H1 (cell line): ENCODE data around the gene PPP1R7. TPM values are rescaled to one million over a fixed set of nuclear protein-coding genes. Genes with fewer than 3 reads are reported as not detected.

Source experiments
- CTCF ChIA-PET: fragments of 300-600 bp; sonication (Branson Sonifier 250); formaldehyde crosslinking; loops from one replicate; lab custom pipeline; 2021; ENCODE audit not compliant: partially characterized antibody; lab: Charles Lee
- POLR2A ChIA-PET: fragments of 300-600 bp; sonication (Branson Sonifier 250); formaldehyde crosslinking; loops from one replicate; lab custom pipeline; 2021; ENCODE audit warnings: inconsistent platforms; ENCODE audit not compliant: partially characterized antibody; lab: Charles Lee
- DNase-seq, 2 experiments: peaks; one replicate each; pipeline versions ENCODE4 v3.0.0 to v3.0.0-alpha.2; 2010 to 2022; ENCODE audit warnings: low spot score in 2 of 2, low read depth in 1 of 2, mixed read lengths in 1 of 2
- FAIRE-seq: peaks from 2 replicates; lab custom pipeline; 2011; peaks lifted over from hg19 to GRCh38; lab: Jason Lieb, UNC
- H2AFZ ChIP-seq: 2 replicates; pipeline ENCODE4 v1.8.1; 2012; ENCODE audit warnings: low read length, inconsistent platforms
- H2AK5ac ChIP-seq: 2 replicates; pipeline ENCODE4 v1.6.1; 2013; ENCODE audit warnings: low read depth, low read length
- H2BK120ac ChIP-seq: replicated peaks from 2 replicates; pipeline ENCODE3; 2013; ENCODE audit warnings: low read depth, low read length, inconsistent platforms
- H2BK12ac ChIP-seq: 2 replicates; pipeline ENCODE4 v1.6.1; 2013; ENCODE audit warnings: low read depth, low read length
- H2BK15ac ChIP-seq: 2 replicates; pipeline ENCODE4 v1.6.1; 2013; ENCODE audit warnings: low read length
- H2BK20ac ChIP-seq: 2 replicates; pipeline ENCODE4 v1.6.1; 2013; ENCODE audit warnings: low read length
- H2BK5ac ChIP-seq: 2 replicates; pipeline ENCODE4 v1.6.1; 2013; ENCODE audit warnings: low read depth, low read length
- H3K14ac ChIP-seq: 2 replicates; pipeline ENCODE4 v1.6.1; 2013; ENCODE audit warnings: inconsistent platforms; ENCODE audit not compliant: insufficient read length
- H3K18ac ChIP-seq: 2 replicates; pipeline ENCODE4 v1.6.1; 2013; ENCODE audit warnings: low read length; ENCODE audit errors: extremely low read depth
- H3K23ac ChIP-seq: 2 replicates; pipeline ENCODE4 v1.6.1; 2013; ENCODE audit warnings: inconsistent platforms; ENCODE audit not compliant: insufficient read length
- H3K23me2 ChIP-seq: 2 replicates; pipeline ENCODE4 v1.6.1; 2013; ENCODE audit warnings: low read depth, low read length
- H3K27ac ChIP-seq: 2 replicates; pipeline ENCODE4 v1.6.1; 2011; ENCODE audit warnings: low read depth, low read length, inconsistent platforms
- H3K27me3 ChIP-seq, 4 experiments: replicated peaks in 1 of 4; 1 replicate in 1 of 4; 2 replicates in 3 of 4; pipeline versions ENCODE4 v1.6.1 to v1.8.1; 2011 to 2013; ENCODE audit warnings: low read length in 3 of 4, mild to moderate bottlenecking in 3 of 4, inconsistent platforms in 2 of 4, mixed read lengths in 2 of 4, moderate library complexity in 1 of 4; ENCODE audit not compliant: control insufficient read depth in 3 of 4, insufficient read depth in 3 of 4; ENCODE audit errors: extremely low read depth in 1 of 4
- H3K36me3 ChIP-seq, 4 experiments: 2 replicates each; pipeline versions ENCODE4 v1.6.1 to v1.8.1; 2011 to 2013; ENCODE audit warnings: mild to moderate bottlenecking in 4 of 4, low read length in 3 of 4, moderate library complexity in 2 of 4, control low read depth in 1 of 4, inconsistent platforms in 1 of 4; ENCODE audit not compliant: insufficient read depth in 4 of 4, control insufficient read depth in 2 of 4
- H3K4ac ChIP-seq: replicated peaks from 2 replicates; pipeline ENCODE3; 2013; ENCODE audit warnings: low read length, low read depth, mixed read lengths, inconsistent platforms; ENCODE audit not compliant: insufficient read length
- H3K4me1 ChIP-seq, 4 experiments: replicated peaks in 1 of 4; 1 replicate in 1 of 4; 2 replicates in 3 of 4; pipeline versions ENCODE4 v1.6.1 to v1.8.1; 2011 to 2013; ENCODE audit warnings: low read length in 3 of 4, inconsistent platforms in 2 of 4, mixed read lengths in 1 of 4; ENCODE audit not compliant: insufficient read depth in 4 of 4, control insufficient read depth in 3 of 4
- H3K4me2 ChIP-seq, 2 experiments: 2 replicates each; pipeline versions ENCODE4 v1.6.1 to v1.8.1; 2011 to 2013; ENCODE audit warnings: low read depth in 2 of 2, low read length in 2 of 2, control low read depth in 1 of 2, inconsistent platforms in 1 of 2, mild to moderate bottlenecking in 1 of 2; ENCODE audit not compliant: insufficient read depth in 1 of 2
- H3K4me3 ChIP-seq, 4 experiments: fragments of 200-600, 300-600 bp in 1 of 4; sonication (generic), shearing (Covaris generic), sonication (Bioruptor Twin) in 1 of 4; 2 replicates each; pipeline versions ENCODE4 v1.5.1 to v1.8.1; 2011 to 2016; ENCODE audit warnings: low read length in 4 of 4, low read depth in 3 of 4, control low read depth in 2 of 4, inconsistent platforms in 2 of 4, mild to moderate bottlenecking in 2 of 4, mixed read lengths in 1 of 4, moderate library complexity in 1 of 4; ENCODE audit not compliant: insufficient read depth in 2 of 4; ENCODE audit errors: extremely low read depth in 1 of 4
- H3K56ac ChIP-seq: replicated peaks from 2 replicates; pipeline ENCODE3; 2013; ENCODE audit warnings: low read depth, mild to moderate bottlenecking, mixed read lengths, low read length, inconsistent platforms; ENCODE audit not compliant: insufficient read length
- H3K79me1 ChIP-seq: 2 replicates; pipeline ENCODE4 v1.6.1; 2013; ENCODE audit warnings: low read depth, low read length, control low read depth
- H3K79me2 ChIP-seq, 2 experiments: 2 replicates each; pipeline versions ENCODE4 v1.6.1 to v1.8.1; 2012 to 2013; ENCODE audit warnings: low read length in 2 of 2, mild to moderate bottlenecking in 2 of 2, inconsistent platforms in 1 of 2; ENCODE audit not compliant: insufficient read depth in 2 of 2, control insufficient read depth in 1 of 2
- H3K9ac ChIP-seq, 4 experiments: replicated peaks in 1 of 4; 1 replicate in 1 of 4; 2 replicates in 3 of 4; pipeline versions ENCODE4 v1.6.1 to v1.8.1; 2011 to 2013; ENCODE audit warnings: low read depth in 3 of 4, low read length in 3 of 4, control low read depth in 2 of 4, mild to moderate bottlenecking in 2 of 4, moderate library complexity in 2 of 4, inconsistent platforms in 1 of 4; ENCODE audit errors: extremely low read depth in 1 of 4
- H3K9me3 ChIP-seq, 2 experiments: 2 replicates each; pipeline versions ENCODE4 v1.6.1 to v1.8.1; 2012 to 2013; ENCODE audit warnings: mild to moderate bottlenecking in 2 of 2, moderate library complexity in 2 of 2, control low read depth in 1 of 2, inconsistent platforms in 1 of 2, low read depth in 1 of 2, low read length in 1 of 2, mixed read lengths in 1 of 2; ENCODE audit not compliant: insufficient read depth in 2 of 2
- H4K20me1 ChIP-seq, 2 experiments: replicated peaks in 1 of 2; 2 replicates each; pipeline versions ENCODE3 to v1.8.1; 2011 to 2013; ENCODE audit warnings: inconsistent platforms in 2 of 2, low read length in 2 of 2, mild to moderate bottlenecking in 1 of 2; ENCODE audit not compliant: insufficient read depth in 2 of 2, control insufficient read depth in 1 of 2
- H4K5ac ChIP-seq: 2 replicates; pipeline ENCODE4 v1.6.1; 2013; ENCODE audit warnings: low read length, low read depth, mixed read lengths, inconsistent platforms; ENCODE audit not compliant: insufficient read length
- H4K8ac ChIP-seq: 2 replicates; pipeline ENCODE4 v1.8.0; 2013; ENCODE audit warnings: mild to moderate bottlenecking, moderate library complexity, low read length, inconsistent platforms; ENCODE audit not compliant: insufficient read depth; ENCODE audit errors: extremely low read depth
- H4K91ac ChIP-seq: replicated peaks from 2 replicates; pipeline ENCODE3; 2013; ENCODE audit warnings: low read length, mixed read lengths, inconsistent platforms; ENCODE audit not compliant: insufficient read length
- ATF3 ChIP-seq: IDR thresholded peaks from 2 replicates; pipeline ENCODE4 v1.6.1; 2011; ENCODE audit warnings: low read depth, mild to moderate bottlenecking, low read length; ENCODE audit not compliant: insufficient read depth
- CEBPB ChIP-seq: IDR thresholded peaks from 2 replicates; pipeline ENCODE4 v1.6.1; 2012; ENCODE audit warnings: low read depth, low read length
- RXRA ChIP-seq: IDR thresholded peaks from 2 replicates; pipeline ENCODE4 v1.6.1; 2011; ENCODE audit warnings: low read depth, mild to moderate bottlenecking, low read length, moderate library complexity; ENCODE audit not compliant: insufficient read depth
- SP2 ChIP-seq: IDR thresholded peaks from 2 replicates; pipeline ENCODE4 v1.6.1; 2012; ENCODE audit warnings: mild to moderate bottlenecking, low read length, inconsistent platforms
- WGBS, 2 experiments: shearing (Covaris generic) in 1 of 2; methylation state at CpG; one replicate each; pipeline versions ENCODE4 v1.1.6 to v1.1.7; 2013 to 2015; ENCODE audit warnings: low lambda C conversion rate in 2 of 2, mixed read lengths in 2 of 2, inconsistent platforms in 1 of 2, low coverage in 1 of 2, missing lambda C conversion rate in 1 of 2; ENCODE audit not compliant: insufficient replicate concordance in 2 of 2, insufficient coverage in 1 of 2, insufficient read length in 1 of 2; ENCODE audit errors: extremely low coverage in 1 of 2, missing lambda C conversion rate in 1 of 2; 5-methylcytosine and 5-hydroxymethylcytosine counted together
- polyA plus RNA-seq, 7 experiments: library from polyadenylated mRNA; depleted of rRNA in 3 of 7; stranded (reverse) in 5 of 7; unstranded in 2 of 7; fragments of >200 nt in 5 of 7; fragments of 200-250 nt in 2 of 7; gene quantifications; 1 replicate in 5 of 7; 2 replicates in 1 of 7; 4 replicates in 1 of 7; pipeline versions ENCODE4 v1.2.1 to v1.2.3, GENCODE V29; 2011 to 2013; ENCODE audit warnings: missing spikeins in 2 of 7, mixed read lengths in 2 of 7
- total RNA-seq: library from RNA; stranded (reverse); fragmentation: NEBNext Ultra II Directional; extraction: Animal tissue kit (Norgen Biotek cat#: 25700); gene quantifications from 2 replicates; pipeline ENCODE4 v1.2.1, GENCODE V29; 2021

PPP1R7 gene
- total and polyA plus RNA-seq, 2 of the 8 experiments (the other 6 are each of a cell fraction or from before 2014, with no cell fraction given), result 22.2 to 64.0 TPM

- no peak overlapping the region for H3K4me2 ChIP-seq
- H3K36me3 ChIP-seq, result peaks cover 6 to 20% (median 16%) of the 10 kb centered on the region in 4 experiments; a peak in 7 of 8 replicates
- CTCF ChIA-PET, result interaction anchor here (0.6 to 1.3 kb wide), 3 partner anchors 11 to 15 kb away, joined by 3 to 5 read pairs (median 3); no protein-coding TSS in a partner anchor
- H2BK120ac ChIP-seq, result no peak overlapping the region
- no peak overlapping the region for H2BK12ac ChIP-seq
- H3K23me2 ChIP-seq, result no peaks in the 10 kb centered on the region
- POLR2A ChIA-PET, result interaction anchor here (0.8 to 1.6 kb wide), 2 partner anchors 15 to 24 kb away, joined by 3 to 5 read pairs; partner anchors contain the start of gene PASK
- H3K18ac ChIP-seq, result no peak overlapping the region
- no peaks in the 10 kb centered on the region for H3K27me3 ChIP-seq
- no peaks in the 10 kb centered on the region for H3K4me1 ChIP-seq
- no peak overlapping the region for H4K5ac ChIP-seq
- H3K27ac ChIP-seq, result no peak overlapping the region
- no peak overlapping the region for H3K14ac ChIP-seq
- no peak overlapping the region for H3K23ac ChIP-seq
- no peak overlapping the region; the same call in 1 of the 2 replicates for H4K8ac ChIP-seq
- FAIRE-seq (no peak), DNase-seq (no peak)
- H2AFZ ChIP-seq, result no peak overlapping the region
- H3K9ac ChIP-seq, result no peak overlapping the region
- no peak overlapping the region for H2BK20ac ChIP-seq
- H3K56ac ChIP-seq, result no peak overlapping the region
- H3K79me1 ChIP-seq, result no peaks in the 10 kb centered on the region
- no peak overlapping the region for H2AK5ac ChIP-seq
- no peak overlapping the region for H2BK5ac ChIP-seq
- H2BK15ac ChIP-seq, result no peak overlapping the region
- no peak overlapping the region for H3K4ac ChIP-seq
- H4K91ac ChIP-seq, result no peak overlapping the region
- no peaks in the 10 kb centered on the region for H3K9me3 ChIP-seq
- peaks cover 0 to 2% of the 10 kb centered on the region in 2 experiments for H4K20me1 ChIP-seq
- WGBS, 2 experiments, result 93% methylated on average over 13 of the region's 13 CpGs; no CpG with 5 or more reads in 1 of the 2 experiments
- H3K79me2 ChIP-seq, result no peaks in the 10 kb centered on the region
- no peak overlapping the region for H3K4me3 ChIP-seq
- TF ChIP-seq ATF3 (no peak), RXRA (no peak), SP2 (no peak), CEBPB (no peak)
These were observed 24.6 kb upstream of the PPP1R7 start for GRCh38 chr2:241125626-241126025.
